Subcutaneous adipose tissue (tissue), 4 donors: ENCODE measurements around the gene DEAF1. TPM values are rescaled to one million over a fixed set of nuclear protein-coding genes. Genes with fewer than 3 reads are reported as not detected.

ENCODE experiments used
- total RNA-seq, 4 donors: library from RNA; depleted of rRNA; stranded (reverse); fragments of >200 nt; gene quantifications; one replicate each; pipeline ENCODE4 v1.1.0, GENCODE V29; 2016
- TF ChIP-seq, protein P1 (sequence below): fragments of 450-650 bp; IDR thresholded peaks from one replicate; pipeline ENCODE4 v1.5.1; 2016; ENCODE audit warnings: low read depth, mild to moderate bottlenecking, control low read depth, antibody characterized with exemption, moderate library complexity

DEAF1 gene, protein sequence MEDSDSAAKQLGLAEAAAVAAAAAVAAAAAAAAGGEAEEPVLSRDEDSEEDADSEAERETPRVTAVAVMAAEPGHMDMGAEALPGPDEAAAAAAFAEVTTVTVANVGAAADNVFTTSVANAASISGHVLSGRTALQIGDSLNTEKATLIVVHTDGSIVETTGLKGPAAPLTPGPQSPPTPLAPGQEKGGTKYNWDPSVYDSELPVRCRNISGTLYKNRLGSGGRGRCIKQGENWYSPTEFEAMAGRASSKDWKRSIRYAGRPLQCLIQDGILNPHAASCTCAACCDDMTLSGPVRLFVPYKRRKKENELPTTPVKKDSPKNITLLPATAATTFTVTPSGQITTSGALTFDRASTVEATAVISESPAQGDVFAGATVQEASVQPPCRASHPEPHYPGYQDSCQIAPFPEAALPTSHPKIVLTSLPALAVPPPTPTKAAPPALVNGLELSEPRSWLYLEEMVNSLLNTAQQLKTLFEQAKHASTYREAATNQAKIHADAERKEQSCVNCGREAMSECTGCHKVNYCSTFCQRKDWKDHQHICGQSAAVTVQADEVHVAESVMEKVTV
- 10 to 100 TPM; 14.0 to 28.4 (median 18.4) TPM for total RNA-seq

DNA sequence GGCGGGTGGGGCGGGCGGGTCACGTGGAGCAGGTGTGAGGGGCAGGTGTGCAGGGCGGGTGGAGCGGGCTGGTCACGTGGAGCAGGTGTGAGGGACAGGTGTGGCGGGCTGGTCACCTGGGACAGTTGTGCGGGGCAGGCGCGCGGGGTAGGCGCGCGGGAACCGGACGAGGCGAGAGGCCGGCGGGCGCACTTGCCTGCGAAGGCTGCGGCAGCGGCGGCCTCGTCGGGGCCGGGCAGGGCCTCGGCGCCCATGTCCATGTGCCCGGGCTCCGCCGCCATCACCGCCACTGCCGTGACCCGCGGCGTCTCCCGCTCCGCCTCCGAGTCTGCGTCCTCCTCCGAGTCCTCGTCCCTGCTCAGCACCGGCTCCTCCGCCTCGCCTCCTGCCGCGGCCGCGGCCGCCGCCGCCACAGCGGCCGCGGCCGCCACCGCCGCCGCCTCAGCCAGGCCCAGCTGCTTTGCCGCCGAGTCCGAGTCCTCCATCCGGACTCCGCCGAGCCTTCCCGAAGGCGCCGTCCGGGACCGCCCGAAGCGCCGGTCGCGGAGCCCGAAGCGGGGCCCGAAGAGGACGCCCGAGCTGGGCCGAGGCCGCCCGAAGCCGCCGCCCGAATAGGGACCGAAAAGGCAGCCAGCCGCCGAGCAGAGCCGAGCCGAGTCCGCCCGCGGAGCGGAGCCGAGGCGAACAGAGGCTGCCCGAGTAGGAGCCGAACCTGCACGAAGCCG lies at the start of gene DEAF1:
Gene DEAF1, minus strand, starts transcription at position 660 of the 725 bp plus-strand sequence. Its CDS starts 175 bp downstream, at position 485.
- TF ChIP-seq, protein P1, sequence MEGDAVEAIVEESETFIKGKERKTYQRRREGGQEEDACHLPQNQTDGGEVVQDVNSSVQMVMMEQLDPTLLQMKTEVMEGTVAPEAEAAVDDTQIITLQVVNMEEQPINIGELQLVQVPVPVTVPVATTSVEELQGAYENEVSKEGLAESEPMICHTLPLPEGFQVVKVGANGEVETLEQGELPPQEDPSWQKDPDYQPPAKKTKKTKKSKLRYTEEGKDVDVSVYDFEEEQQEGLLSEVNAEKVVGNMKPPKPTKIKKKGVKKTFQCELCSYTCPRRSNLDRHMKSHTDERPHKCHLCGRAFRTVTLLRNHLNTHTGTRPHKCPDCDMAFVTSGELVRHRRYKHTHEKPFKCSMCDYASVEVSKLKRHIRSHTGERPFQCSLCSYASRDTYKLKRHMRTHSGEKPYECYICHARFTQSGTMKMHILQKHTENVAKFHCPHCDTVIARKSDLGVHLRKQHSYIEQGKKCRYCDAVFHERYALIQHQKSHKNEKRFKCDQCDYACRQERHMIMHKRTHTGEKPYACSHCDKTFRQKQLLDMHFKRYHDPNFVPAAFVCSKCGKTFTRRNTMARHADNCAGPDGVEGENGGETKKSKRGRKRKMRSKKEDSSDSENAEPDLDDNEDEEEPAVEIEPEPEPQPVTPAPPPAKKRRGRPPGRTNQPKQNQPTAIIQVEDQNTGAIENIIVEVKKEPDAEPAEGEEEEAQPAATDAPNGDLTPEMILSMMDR, result no peak

DNA sequence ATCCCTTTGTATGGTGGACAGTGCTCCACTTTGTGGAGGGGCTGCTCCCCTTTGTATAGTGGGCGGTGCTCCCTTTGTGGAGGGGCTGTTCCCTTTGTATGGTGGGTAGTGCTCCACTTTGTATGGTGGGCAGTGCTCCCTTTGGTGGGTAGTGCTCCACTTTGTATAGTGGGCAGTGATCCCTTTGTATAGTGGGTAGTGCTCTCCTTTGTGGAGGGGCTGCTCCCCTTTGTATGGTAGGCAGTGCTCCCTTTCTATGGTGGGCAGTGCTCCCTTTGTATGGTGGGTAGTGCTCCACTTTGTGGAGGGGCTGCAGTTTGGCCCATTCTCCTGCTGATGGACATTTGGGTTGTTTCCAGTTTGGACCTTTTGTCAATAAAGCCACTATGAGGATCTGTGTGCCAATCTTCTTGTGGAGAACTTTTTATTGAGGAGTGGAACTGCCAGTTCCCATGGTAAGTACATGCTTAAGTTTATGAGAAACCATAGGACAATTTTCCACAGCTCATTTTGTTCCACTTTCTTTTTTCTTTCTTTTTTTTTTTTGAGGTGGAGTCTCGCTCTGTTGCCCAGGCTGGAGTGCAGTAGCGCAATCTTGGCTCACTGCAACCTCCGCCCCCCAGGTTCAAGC lies 47.7 kb upstream of the DEAF1 start:
- TF ChIP-seq, protein P1, result no peak

DNA sequence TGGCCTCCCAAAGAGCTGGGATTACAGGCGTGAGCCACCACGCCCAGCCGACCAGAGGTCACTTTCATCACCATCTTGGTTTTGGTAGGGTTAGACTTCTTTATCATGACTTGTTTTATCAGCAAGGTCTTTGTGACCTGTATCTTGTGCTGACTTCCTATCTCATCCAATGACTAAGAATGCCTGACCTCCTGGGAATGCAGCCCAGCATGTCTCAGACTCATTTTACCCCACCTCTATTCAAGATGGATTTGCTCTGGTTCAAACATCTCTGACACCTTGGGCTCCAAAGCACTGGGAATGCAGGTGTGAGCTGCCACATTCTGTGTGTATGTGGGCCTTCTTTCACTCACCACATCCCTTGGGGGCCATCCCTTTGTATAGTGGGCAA lies 47.1 kb upstream of the DEAF1 start:
- TF ChIP-seq, protein P1, result no peak

DNA sequence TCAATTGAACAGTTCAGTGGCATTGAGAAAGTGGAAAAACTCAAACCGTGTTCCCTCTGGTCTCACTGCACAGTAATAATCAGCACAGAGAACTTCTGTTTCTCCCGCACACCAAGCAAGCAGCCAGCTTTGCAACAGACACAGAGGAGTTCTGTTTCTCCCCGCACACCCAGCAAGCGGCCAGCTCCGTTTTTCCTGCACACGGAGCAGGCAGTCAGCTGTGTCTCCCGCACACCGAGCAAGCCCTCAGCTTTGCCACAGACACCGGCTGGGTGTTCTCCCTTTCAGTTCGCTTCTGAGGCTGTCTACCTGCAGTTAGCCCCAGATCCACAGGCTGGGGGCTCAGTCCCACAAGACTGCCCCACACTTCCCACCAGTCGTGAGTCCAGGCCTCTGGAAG lies 42.3 kb upstream of the DEAF1 start:
- TF ChIP-seq, protein P1, result no peak

DNA sequence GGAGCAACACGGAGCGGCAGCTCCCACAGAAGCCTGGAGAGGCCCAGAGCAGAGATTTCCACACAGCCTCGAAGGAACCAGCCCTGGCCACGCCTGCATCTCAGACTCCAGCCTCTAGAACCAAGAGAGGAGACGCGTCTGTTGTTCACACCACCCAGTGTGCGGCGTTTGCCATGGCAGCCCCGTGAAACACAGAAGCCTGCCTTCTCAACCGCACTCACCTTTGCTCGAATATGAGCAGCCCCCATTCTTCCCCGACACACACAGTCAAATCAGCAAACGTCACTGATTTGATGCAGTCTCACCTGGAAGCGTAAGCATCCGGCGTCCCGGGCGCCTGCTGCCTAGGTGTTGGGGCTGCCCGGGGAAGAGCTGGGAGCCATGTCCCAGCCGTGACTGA lies 38.0 kb upstream of the DEAF1 start:
- TF ChIP-seq, protein P1, result no peak

DNA sequence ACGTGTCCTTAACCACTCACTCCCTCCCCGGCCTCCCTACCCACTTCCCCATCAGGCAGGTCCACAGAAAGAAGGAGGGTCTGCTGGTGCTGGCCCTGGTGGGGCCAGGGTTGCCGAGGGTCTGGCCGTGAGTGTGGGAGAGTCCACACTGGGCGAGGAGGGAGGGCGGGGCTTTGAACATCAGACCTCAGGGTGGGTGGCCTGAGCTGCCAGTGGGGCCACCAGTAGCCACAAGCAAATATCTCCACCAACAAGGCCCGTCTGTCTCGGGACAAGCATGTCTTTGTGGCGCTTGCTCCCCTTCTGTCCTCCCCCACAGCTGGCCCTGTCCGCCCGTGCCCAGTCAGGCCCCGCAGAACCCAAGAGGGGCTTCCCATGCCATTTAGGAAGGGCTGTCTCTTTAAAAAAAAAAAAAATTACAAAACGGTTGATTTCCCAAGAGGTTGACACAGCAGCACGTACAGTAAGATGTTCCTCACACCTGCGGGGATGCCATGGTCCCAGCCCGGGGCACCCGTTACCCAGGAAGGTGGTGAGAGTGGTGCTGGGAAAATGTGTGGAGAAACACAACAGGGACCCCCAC lies 34.6 kb upstream of the DEAF1 start:
- TF ChIP-seq, protein P1, result no peak
